ENCODE data around the gene ACVR1C. TPM values are rescaled to one million over a fixed set of nuclear protein-coding genes. Genes with fewer than 3 reads are reported as not detected.

The ACVR1C gene
- total RNA-seq, 1 donor from 2014 or later = 0.95 TPM

- DNase-seq (ENCODE audit: low read depth) (no peak), FAIRE-seq (no peak)
- no peak overlapping the region for H2AFZ ChIP-seq (ENCODE audit: low read depth, low read length)
- H3K4me1 ChIP-seq (ENCODE audit: insufficient read depth, low read length) = no peaks in the 10 kb centered on the region
- no peak overlapping the region for H3K27ac ChIP-seq (ENCODE audit: low read depth, low read length)
- no peaks in the 10 kb centered on the region for H3K9me3 Mint-ChIP-seq (ENCODE audit: unreplicated experiment)
- no peaks in the 10 kb centered on the region for H3K9me3 ChIP-seq (ENCODE audit: insufficient read depth, low read depth, low read length)
- no peaks in the 10 kb centered on the region for H3K27me3 ChIP-seq (ENCODE audit: insufficient read depth, low read length)
- TF ChIP-seq CTCF (IDR thresholded peaks at IDR 0.05; ENCODE audit: insufficient read depth, low read depth, low read length) (no peak), EZH2 (IDR thresholded peaks at IDR 0.05; ENCODE audit: insufficient read depth, low read length) (no peak)
- H3K4me3 ChIP-seq (ENCODE audit: insufficient read depth, low read depth, low read length) = no peak overlapping the region
- H3K4me1 Mint-ChIP-seq (ENCODE audit: low read depth, unreplicated experiment) = no peaks in the 10 kb centered on the region
- H4K20me1 ChIP-seq (ENCODE audit: insufficient read depth, low read length) = no peaks in the 10 kb centered on the region
- H3K4me2 ChIP-seq (ENCODE audit: low read length) = no peak overlapping the region
- H3K36me3 ChIP-seq (ENCODE audit: insufficient read depth, low read length) = no peaks in the 10 kb centered on the region
- H3K27me3 Mint-ChIP-seq (ENCODE audit: low read depth, unreplicated experiment) = no peaks in the 10 kb centered on the region
- no peaks in the 10 kb centered on the region for H3K79me2 ChIP-seq (ENCODE audit: insufficient read depth, low read length)
- no peak overlapping the region for H3K4me3 Mint-ChIP-seq (ENCODE audit: unreplicated experiment)
- H3K27ac Mint-ChIP-seq (ENCODE audit: unreplicated experiment) = no peak overlapping the region
- H3K36me3 Mint-ChIP-seq (ENCODE audit: low read depth, unreplicated experiment) = no peaks in the 10 kb centered on the region
- H3K9ac ChIP-seq (ENCODE audit: low read length) = no peak overlapping the region
Measured at GRCh38 chr2:157508676-157509075, 120.0 kb downstream of the ACVR1C start.

GRCh38 chr2:157506586-157506985 is 122.1 kb downstream of the ACVR1C start:
- H3K4me3 Mint-ChIP-seq (ENCODE audit: unreplicated experiment) = no peak overlapping the region
- Histone ChIP-seq H3K9me3 (ENCODE audit: insufficient read depth, low read depth, low read length) (no peaks in the 10 kb centered on the region), H3K36me3 (ENCODE audit: insufficient read depth, low read length) (no peaks in the 10 kb centered on the region), H3K9ac (ENCODE audit: low read length) (no peak overlapping the region), H3K4me2 (ENCODE audit: low read length) (no peak overlapping the region), H3K4me1 (ENCODE audit: insufficient read depth, low read length) (no peaks in the 10 kb centered on the region), H2AFZ (ENCODE audit: low read depth, low read length) (no peak overlapping the region), H3K4me3 (ENCODE audit: insufficient read depth, low read depth, low read length) (no peak overlapping the region), H3K27ac (ENCODE audit: low read depth, low read length) (no peak overlapping the region), H4K20me1 (ENCODE audit: insufficient read depth, low read length) (no peaks in the 10 kb centered on the region), H3K27me3 (ENCODE audit: insufficient read depth, low read length) (no peaks in the 10 kb centered on the region), H3K79me2 (ENCODE audit: insufficient read depth, low read length) (no peaks in the 10 kb centered on the region)
- FAIRE-seq (no peak), DNase-seq (ENCODE audit: low read depth) (no peak)
- no peaks in the 10 kb centered on the region for H3K27me3 Mint-ChIP-seq (ENCODE audit: low read depth, unreplicated experiment)
- H3K9me3 Mint-ChIP-seq (ENCODE audit: unreplicated experiment) = no peaks in the 10 kb centered on the region
- no peak overlapping the region for H3K27ac Mint-ChIP-seq (ENCODE audit: unreplicated experiment)
- H3K36me3 Mint-ChIP-seq (ENCODE audit: low read depth, unreplicated experiment) = no peaks in the 10 kb centered on the region
- no peaks in the 10 kb centered on the region for H3K4me1 Mint-ChIP-seq (ENCODE audit: low read depth, unreplicated experiment)
- TF ChIP-seq EZH2 (IDR thresholded peaks at IDR 0.05; ENCODE audit: insufficient read depth, low read length) = no peak
- no peak for TF ChIP-seq CTCF (IDR thresholded peaks at IDR 0.05; ENCODE audit: insufficient read depth, low read depth, low read length)

- no peaks in the 10 kb centered on the region for H3K9me3 Mint-ChIP-seq (ENCODE audit: unreplicated experiment)
Measured at GRCh38 chr2:157504623-157505022, 124.0 kb downstream of the ACVR1C start.

More at GRCh38 chr2:157504623-157505022, 124.0 kb downstream of the ACVR1C start:
- H3K9me3 ChIP-seq (ENCODE audit: insufficient read depth, low read depth, low read length) = no peaks in the 10 kb centered on the region
- no peak overlapping the region for H3K9ac ChIP-seq (ENCODE audit: low read length)
- TF ChIP-seq EZH2 (IDR thresholded peaks at IDR 0.05; ENCODE audit: insufficient read depth, low read length) (no peak), CTCF (IDR thresholded peaks at IDR 0.05; ENCODE audit: insufficient read depth, low read depth, low read length) (no peak)
- Mint-ChIP-seq H3K36me3 (ENCODE audit: low read depth, unreplicated experiment) (no peaks in the 10 kb centered on the region), H3K4me1 (ENCODE audit: low read depth, unreplicated experiment) (peaks cover 10% of the 10 kb centered on the region), H3K27ac (ENCODE audit: unreplicated experiment) (no peak overlapping the region), H3K4me3 (ENCODE audit: unreplicated experiment) (no peak overlapping the region), H3K27me3 (ENCODE audit: low read depth, unreplicated experiment) (no peaks in the 10 kb centered on the region)
- no peaks in the 10 kb centered on the region for H3K4me1 ChIP-seq (ENCODE audit: insufficient read depth, low read length)
- H2AFZ ChIP-seq (ENCODE audit: low read depth, low read length) = no peak overlapping the region
- H3K36me3 ChIP-seq (ENCODE audit: insufficient read depth, low read length) = no peaks in the 10 kb centered on the region
- H3K4me3 ChIP-seq (ENCODE audit: insufficient read depth, low read depth, low read length) = no peak overlapping the region
- no peaks in the 10 kb centered on the region for H3K27me3 ChIP-seq (ENCODE audit: insufficient read depth, low read length)
- H3K27ac ChIP-seq (ENCODE audit: low read depth, low read length) = no peak overlapping the region
- H4K20me1 ChIP-seq (ENCODE audit: insufficient read depth, low read length) = no peaks in the 10 kb centered on the region
- FAIRE-seq (no peak), DNase-seq (ENCODE audit: low read depth) (no peak)
- H3K4me2 ChIP-seq (ENCODE audit: low read length) = no peak overlapping the region
- H3K79me2 ChIP-seq (ENCODE audit: insufficient read depth, low read length) = no peaks in the 10 kb centered on the region
